Vagina (tissue), 2 donors: ENCODE data around the gene SELENON. TPM values are rescaled to one million over a fixed set of nuclear protein-coding genes. Genes with fewer than 3 reads are reported as not detected.

Source experiments
- DNase-seq, 2 donors: peaks; one replicate each; pipeline ENCODE4 v3.0.0-alpha.2; 2017; ENCODE audit errors: extremely low spot score in 2 of 2
- H3K27ac ChIP-seq: fragments of 200-600 bp; sonication (generic); one replicate; pipeline ENCODE4 v1.5.1; 2019
- H3K27me3 ChIP-seq: fragments of 200-600 bp; sonication (generic); one replicate; pipeline ENCODE4 v1.5.1; 2019
- H3K36me3 ChIP-seq, 2 donors: fragments of 200-600 bp; sonication (generic); one replicate each; pipeline ENCODE4 v1.5.1; 2017 to 2019
- H3K4me1 ChIP-seq: fragments of 200-600 bp; sonication (generic); one replicate; pipeline ENCODE4 v1.5.1; 2019
- H3K4me3 ChIP-seq, 2 donors: fragments of 200-600 bp; sonication (generic); 1 replicate in 1 of 2; 2 replicates in 1 of 2; pipeline ENCODE4 v1.5.1; 2016 to 2019
- H3K9me3 ChIP-seq: fragments of 200-600 bp; sonication (generic); one replicate; pipeline ENCODE4 v1.5.1; 2019
- CTCF ChIP-seq, 3 experiments: fragments of 450-650 bp in 2 of 3; fragments of 200-600 bp in 1 of 3; sonication (generic) in 1 of 3; IDR thresholded peaks; one replicate each; pipeline ENCODE4 v1.5.1; 2017 to 2019; ENCODE audit warnings: antibody characterized with exemption in 3 of 3, mild to moderate bottlenecking in 2 of 3, moderate library complexity in 2 of 3
- POLR2A ChIP-seq, 2 donors: fragments of 450-650 bp; IDR thresholded peaks; one replicate each; pipeline ENCODE4 v1.6.1; 2017; ENCODE audit warnings: antibody characterized with exemption in 2 of 2, mild to moderate bottlenecking in 2 of 2, moderate library complexity in 2 of 2
- POLR2AphosphoS5 ChIP-seq, 2 donors: sonication (generic); formaldehyde crosslinking; IDR thresholded peaks; one replicate each; pipeline ENCODE4 v1.9.0; 2017; ENCODE audit warnings: antibody characterized with exemption in 2 of 2, mild to moderate bottlenecking in 2 of 2, low read depth in 1 of 2; ENCODE audit not compliant: insufficient read depth in 1 of 2
- intact Hi-C: fragments of 100-400 bp; cut with DNase I; formaldehyde crosslinking; loops from one replicate; pipeline ENCODE4 v1.15.1; 2023
- total RNA-seq: library from RNA; depleted of rRNA; stranded (reverse); fragments of >200 nt; gene quantifications from one replicate; pipeline ENCODE4 v1.2.3, GENCODE V29; 2016

The SELENON gene
- total RNA-seq, 1 donor from 2014 or later, result 39.0 TPM

- H3K4me1 ChIP-seq, result peaks cover 8% of the 10 kb centered on the region
- no peak for DNase-seq
These were observed 54.6 kb downstream of the SELENON start for GRCh38 chr1:25854554-25854953.

DNA sequence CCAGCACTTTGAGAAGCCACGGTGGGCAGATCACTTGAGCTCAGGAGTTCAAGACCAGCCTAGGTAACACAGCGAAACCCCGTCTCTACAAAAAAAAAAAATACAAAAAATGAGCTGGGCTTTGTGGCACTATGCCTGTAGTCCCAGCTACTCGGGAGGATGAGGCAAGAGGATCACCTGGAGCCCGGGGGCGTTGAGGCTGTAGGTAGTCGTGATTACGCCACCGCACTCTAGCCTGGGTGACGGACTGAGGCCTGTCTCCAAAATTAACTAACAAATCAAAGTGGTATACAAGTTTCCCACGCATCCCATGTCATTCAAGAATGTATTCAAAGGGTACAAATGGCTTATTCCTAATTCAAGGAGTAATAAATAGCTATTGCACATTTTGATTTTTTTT, 56.9 kb downstream of the SELENON start:
- no peak overlapping the region for H3K4me3 ChIP-seq
- no peak overlapping the region for H3K27ac ChIP-seq
- intact Hi-C loops, result no loop called here
- H3K4me1 ChIP-seq, result peaks cover 17% of the 10 kb centered on the region
- H3K9me3 ChIP-seq, result no peaks in the 10 kb centered on the region
- TF ChIP-seq POLR2AphosphoS5 (IDR thresholded peaks at IDR 0.05; ENCODE audit: insufficient read depth in 1 of 2, low read depth in 1 of 2), result no peak
- no peak for TF ChIP-seq POLR2A (IDR thresholded peaks at IDR 0.05)
- H3K36me3 ChIP-seq, result no peaks in the 10 kb centered on the region
- H3K27me3 ChIP-seq, result no peaks in the 10 kb centered on the region
- no peak for DNase-seq

More at GRCh38 chr1:25854554-25854953, 54.6 kb downstream of the SELENON start:
- Histone ChIP-seq H3K4me3 (no peak overlapping the region), H3K36me3 (no peaks in the 10 kb centered on the region), H3K27me3 (no peaks in the 10 kb centered on the region), H3K27ac (no peak overlapping the region), H3K9me3 (no peaks in the 10 kb centered on the region)
- intact Hi-C loops, result no loop called here
- TF ChIP-seq POLR2AphosphoS5 (IDR thresholded peaks at IDR 0.05; ENCODE audit: insufficient read depth in 1 of 2, low read depth in 1 of 2) (no peak), CTCF (IDR thresholded peaks at IDR 0.05) (no peak), POLR2A (IDR thresholded peaks at IDR 0.05) (no peak)

- intact Hi-C loops, result no loop called here
- Histone ChIP-seq H3K9me3 (no peaks in the 10 kb centered on the region), H3K27me3 (no peaks in the 10 kb centered on the region), H3K4me1 (peaks cover 17% of the 10 kb centered on the region), H3K27ac (no peak overlapping the region), H3K36me3 (peaks cover 0 to 4% of the 10 kb centered on the region in 2 donors), H3K4me3 (peak overlapping the region in 1 of 2 donors; percentile 50)
- no peak for DNase-seq
- TF ChIP-seq POLR2A (IDR thresholded peaks at IDR 0.05) (no peak), POLR2AphosphoS5 (IDR thresholded peaks at IDR 0.05; ENCODE audit: insufficient read depth in 1 of 2, low read depth in 1 of 2) (no peak), CTCF (IDR thresholded peaks at IDR 0.05) (no peak)
These were observed 58.5 kb downstream of the SELENON start for GRCh38 chr1:25858494-25858893.

DNA sequence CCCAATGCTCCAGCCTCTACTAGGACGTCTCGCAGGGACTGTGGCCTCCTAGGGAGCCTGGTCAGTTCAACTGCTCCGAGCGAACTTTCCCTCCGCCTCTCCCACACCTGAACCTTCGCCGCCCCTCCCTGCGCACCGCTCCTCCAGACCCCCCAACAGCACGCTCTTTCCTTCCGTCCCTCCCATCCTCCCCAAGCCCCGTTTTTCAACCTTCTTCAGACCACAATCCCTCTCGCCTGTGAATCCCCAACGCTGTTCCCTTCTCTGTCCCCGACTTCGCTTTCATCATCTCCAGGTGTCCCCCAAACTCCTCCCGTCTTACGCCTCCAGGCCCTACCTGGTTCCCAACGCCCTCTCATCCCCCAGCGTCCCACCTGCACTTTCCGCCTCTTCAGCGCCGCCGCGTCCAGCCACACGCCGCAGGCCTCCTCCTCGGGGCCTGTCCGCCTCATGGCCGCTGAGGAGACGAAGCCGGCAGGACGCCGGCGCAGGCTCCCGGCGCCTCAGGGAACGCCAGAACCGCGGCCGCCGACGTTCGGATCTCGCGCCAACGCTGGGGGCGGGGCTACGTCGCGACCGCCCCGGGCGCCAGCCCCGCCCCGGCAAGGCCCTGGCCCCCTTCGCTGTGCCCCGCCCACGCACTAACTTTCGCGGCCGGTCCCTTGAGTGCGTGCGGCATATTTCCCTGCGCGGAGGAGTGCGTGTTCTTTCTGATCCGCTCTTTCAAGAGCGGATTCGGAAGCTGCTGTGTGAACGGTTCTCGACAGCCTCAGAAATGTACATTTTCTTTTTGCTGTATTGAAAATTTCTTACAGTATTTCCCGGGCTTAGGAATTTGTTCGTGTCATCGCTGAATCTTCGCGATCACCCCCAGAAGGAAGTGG, 59.2 kb downstream of the SELENON start, which contains the start of gene AUNIP:
Gene AUNIP (minus strand): TSS at position 552 of the 884 bp plus-strand sequence. CDS start 100 bp downstream, at position 452.
- H3K27ac ChIP-seq, result peak within 1 kb of the TSS; percentile 51
- intact Hi-C loops, result no loop called here
- no peaks in the 10 kb centered on the region for H3K9me3 ChIP-seq
- peaks cover 0 to 4% of the 10 kb centered on the region in 2 donors for H3K36me3 ChIP-seq
- no peaks in the 10 kb centered on the region for H3K27me3 ChIP-seq
- no peak for DNase-seq
- H3K4me3 ChIP-seq, result peak within 1 kb of the TSS; percentile 40 to 50
- H3K4me1 ChIP-seq, result peaks cover 17% of the 10 kb centered on the region
- TF ChIP-seq CTCF (IDR thresholded peaks at IDR 0.05) (peak in 1 of 3 experiments; percentile 22), POLR2AphosphoS5 (IDR thresholded peaks at IDR 0.05; ENCODE audit: insufficient read depth in 1 of 2, low read depth in 1 of 2) (peak; percentile 18 to 78), POLR2A (IDR thresholded peaks at IDR 0.05) (peak in 1 of 2 donors; percentile 57)

GRCh38 chr1:25861316-25862286, 61.6 kb downstream of the SELENON start:
- Histone ChIP-seq H3K4me3 (no peak overlapping the region), H3K27ac (no peak overlapping the region), H3K27me3 (no peaks in the 10 kb centered on the region), H3K4me1 (peaks cover 17% of the 10 kb centered on the region), H3K9me3 (no peaks in the 10 kb centered on the region), H3K36me3 (peaks cover 0 to 4% of the 10 kb centered on the region in 2 donors)
- DNase-seq, result no peak
- intact Hi-C loops, result no loop called here
- no peak for TF ChIP-seq CTCF (IDR thresholded peaks at IDR 0.05)
- no peak for TF ChIP-seq POLR2A (IDR thresholded peaks at IDR 0.05)
- no peak for TF ChIP-seq POLR2AphosphoS5 (IDR thresholded peaks at IDR 0.05; ENCODE audit: insufficient read depth in 1 of 2, low read depth in 1 of 2)
